Stimulated activated CD4-positive, alpha-beta T cell treated with anti-CD3 and anti-CD28 coated beads, Interleukin-15, amount 100 ng/mL, for 1 hour (primary cell): ENCODE results near the gene GPD2.
"Not testable (repeated sequence)": the region's sequence is repeated elsewhere in the genome, so short reads cannot be mapped to it uniquely, and the experiment has no call there.

Source experiments
- DNase-seq, 2 donors: peaks; one replicate each; pipeline ENCODE4 v3.0.0-alpha.2; 2020; ENCODE audit warnings: low read depth in 1 of 2, low spot score in 1 of 2

The GPD2 gene

DNA sequence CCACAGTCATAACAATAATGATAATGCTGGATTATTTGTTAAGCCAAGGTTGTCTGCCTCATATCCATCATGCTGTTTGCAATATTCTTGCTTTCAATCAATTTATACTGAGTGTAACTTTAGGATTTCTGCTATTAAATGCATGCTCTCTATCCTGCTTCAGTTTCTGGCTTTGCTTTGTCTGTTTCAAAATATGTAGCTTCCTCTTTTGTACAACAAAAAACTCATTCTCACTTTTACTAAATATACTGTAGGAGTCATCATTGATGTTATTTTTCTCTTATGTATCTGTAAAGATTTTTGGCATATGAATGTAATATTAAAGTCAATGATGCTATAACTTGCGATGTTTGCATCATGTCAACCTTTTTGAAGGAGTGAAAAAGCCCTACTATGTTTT, 149.3 kb downstream of the GPD2 start:
- no peak for DNase-seq

DNA sequence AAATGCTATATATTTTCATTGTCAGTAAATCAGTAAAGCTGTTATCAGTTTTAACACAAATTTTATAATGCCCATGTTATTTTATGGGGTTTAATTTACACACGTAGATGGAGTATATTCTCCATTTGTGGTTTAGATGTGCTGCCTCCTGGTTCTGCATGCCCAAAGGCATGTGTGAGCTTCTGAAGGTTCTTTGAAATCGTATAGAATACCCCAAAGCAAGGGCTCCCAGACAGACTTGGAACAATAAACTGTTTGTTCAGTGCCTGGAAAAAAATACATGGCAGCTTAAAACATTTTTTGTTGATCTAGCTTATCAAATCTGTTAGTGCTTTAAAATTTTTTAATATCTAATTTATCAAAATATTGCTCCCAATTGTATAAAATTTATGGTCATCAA, 150.4 kb downstream of the GPD2 start:
- DNase-seq = no peak

DNA sequence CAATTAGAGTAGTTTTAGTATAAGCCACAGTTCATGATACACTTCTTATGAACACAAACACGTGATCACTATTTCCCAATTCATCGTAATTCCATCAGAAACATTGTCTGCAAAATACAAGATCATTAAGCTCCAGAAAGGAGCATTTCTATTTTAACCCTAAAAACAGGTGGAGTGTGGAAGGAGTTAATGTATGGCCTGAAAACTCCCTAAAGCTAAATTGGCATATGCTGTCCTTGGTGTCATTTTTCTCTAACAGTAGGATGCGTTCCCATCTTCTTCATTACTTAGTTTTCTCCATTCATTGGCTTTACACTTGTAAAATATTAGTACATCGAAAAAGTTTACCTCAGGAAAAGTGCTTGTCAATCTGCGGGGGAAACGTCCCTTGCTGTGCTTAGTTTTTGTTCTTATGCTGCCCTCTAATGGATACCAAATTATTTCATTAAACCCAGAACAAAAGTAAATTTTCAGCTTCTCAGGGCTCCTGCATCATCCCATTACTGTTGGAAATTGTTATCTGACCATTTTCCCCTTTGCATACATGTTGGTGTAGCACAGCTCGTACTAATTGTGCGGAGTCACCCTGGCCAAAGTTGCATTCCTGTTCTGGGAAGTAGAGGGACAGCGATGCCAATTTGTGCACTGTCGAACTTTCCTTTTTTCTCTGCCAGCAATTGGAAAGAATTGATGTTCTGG, 153.4 kb downstream of the GPD2 start:
- no peak for DNase-seq

DNA sequence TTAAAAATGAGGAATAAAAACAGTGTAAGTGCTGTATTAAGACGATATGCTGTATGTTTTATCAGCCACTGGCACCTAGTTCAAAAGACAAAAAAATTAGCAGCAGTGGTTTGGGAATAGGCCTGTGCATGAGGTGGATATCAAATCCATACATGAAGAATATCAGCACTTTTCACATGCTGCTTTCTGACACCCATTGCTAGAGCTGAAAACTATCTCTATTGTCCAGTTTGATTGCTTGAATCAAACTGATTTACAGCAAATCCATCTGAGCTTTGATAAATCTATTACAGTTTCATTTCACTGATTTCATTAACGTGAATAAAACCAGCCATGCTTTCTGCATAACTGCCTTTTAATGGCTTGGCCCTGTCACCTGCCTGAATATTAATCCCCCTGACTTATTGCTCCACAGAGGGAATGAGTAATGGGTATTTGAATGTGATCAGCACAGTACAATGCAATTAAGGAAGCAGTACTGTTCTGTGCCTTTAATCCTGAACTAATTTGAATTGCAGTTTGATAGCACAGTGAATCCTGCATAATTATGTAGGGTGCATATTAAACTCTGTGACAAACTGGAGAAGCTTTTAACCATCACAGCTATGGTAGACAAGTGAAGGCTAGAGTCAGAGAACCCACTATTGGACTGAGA, 154.0 kb downstream of the GPD2 start:
- no peak for DNase-seq

DNA sequence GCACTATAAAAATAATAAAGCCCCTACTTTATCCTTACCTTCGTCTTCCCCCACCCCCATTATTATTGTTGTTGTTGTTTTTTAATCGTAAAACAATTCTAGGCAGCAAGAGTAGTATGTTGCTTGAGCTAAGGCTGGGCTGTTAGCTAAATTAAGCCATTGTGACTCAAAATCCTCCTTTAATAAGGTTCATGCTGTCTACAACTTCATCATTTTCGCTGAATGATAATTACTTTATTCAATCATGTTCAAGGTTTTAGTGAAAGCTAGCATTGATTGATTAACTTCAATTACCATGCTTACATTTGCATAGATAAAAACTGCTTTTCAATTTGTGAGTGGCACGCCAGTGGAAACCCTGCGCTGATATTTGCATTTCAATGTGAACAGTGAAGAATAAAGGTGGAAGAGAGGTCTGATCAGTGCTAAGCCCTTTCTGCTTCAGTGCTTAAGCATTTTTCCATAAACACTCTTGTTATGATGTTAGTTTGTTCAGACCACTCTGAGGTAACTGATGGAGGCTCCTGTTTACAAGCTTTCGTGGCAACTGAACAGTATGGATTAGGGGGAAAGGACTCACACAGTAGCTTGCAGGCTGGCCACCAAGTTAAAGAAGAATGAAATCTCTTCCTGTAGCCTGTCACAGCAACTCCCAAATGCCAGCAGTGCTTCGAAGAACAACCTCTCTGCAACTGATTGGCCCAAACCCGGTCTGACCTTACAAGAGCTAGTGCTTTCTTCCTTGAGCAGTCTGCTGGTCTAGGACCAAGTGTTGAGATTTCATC, 156.8 kb downstream of the GPD2 start:
- no peak for DNase-seq

DNA sequence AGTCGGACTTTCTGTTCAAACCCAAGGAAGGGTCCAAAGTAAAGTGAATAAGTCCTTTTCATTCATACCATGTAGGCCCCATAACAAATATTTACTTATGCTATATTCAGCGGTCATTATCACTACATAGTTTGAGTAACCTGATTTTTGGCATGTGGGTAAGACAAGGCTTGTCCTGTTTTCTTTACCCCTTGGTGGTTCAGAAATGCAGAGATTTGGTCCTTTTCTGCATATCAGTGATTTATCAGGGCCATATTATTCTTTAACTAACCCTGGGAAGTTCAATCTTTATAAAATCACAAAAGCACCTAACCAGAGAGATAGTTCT, 157.4 kb downstream of the GPD2 start:
- DNase-seq = no peak

DNA sequence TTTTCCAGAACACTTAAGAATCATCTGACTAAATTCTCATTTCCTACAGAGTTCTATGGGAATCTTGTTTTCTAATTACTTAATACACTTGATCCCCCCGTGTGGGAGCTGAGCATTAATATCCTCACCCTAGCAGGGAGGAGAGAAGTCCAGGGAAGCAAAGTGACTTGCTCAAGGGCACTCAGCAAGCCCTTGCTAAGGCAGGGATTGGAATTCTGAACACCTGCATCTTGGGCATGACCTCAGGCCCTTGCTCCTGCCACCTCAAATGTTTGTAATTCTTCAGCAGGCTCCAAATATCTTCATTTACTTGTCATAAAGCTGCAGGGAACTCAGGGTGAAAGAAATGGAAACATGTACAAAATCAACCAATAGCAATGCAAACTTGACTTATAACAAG, 162.4 kb downstream of the GPD2 start:
- no peak for DNase-seq

DNA sequence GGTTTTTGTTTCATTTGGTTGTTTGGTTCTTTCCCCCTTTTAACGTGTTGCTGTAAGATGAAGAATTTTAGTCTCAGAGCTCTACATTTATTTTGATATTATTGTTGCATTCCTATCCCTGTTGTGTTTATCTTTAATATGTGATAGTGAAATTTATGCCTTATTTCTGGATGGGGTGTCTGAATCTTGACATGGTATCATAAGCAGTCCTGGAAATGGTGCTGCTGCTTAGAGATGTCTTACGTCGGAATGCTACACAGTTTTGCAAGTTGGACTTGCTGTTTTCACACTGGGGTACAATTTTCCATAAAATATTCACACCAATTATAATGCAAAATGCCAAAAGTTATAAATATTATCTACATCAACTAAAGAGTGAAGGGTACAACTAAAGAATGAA, 164.0 kb downstream of the GPD2 start:
- no peak for DNase-seq

DNA sequence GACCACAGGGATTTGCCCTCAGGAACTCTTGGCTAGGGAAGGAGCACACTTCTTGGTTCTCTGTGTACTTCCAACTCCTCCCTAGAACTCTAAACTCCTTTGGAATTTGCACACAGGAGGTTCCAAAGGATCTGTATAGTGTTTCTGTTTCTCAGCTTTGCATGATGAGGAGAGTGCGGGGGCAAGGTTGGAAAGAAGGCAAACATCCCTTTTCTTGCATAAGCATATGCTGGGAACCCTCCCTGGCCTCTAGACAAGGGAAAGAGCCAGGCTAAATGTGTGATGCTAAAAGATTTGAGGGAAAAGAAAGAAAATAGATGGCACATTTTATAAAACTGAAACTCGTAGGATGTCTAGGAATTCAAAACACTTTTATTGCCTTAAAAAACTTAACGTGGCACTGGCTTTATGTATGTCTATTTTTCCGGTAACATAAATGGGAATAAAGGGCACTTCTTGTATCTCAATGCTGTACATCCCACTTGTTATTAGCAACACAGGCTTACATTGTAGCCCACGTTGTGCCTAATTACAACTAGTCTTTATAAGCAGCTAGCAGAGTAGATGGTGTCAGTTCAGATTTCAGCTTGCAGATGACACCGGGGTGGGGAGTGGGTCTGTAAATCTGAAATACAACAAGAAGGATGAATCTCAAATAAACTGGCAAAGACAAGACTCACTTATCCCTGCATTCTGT, 165.8 kb downstream of the GPD2 start:
- DNase-seq = no peak

DNA sequence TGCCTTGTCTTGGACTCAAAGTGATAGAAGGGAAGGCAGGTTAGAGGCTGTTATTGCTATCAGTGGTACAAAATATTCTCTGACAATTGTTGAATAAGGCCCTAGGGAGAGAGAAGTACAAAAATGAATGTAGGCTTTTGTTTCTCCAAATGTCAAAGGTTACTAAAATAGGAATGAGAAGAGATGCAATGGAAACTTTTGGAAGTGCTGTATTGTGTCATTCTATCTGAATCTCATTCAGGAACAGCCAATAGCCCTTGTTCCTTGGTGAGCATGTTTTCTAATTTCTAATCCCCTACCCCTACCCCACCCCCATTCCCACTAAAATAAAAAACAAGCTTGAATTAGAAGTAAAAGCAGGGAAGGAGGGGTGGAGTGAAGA, 166.4 kb downstream of the GPD2 start:
- no peak for DNase-seq

DNA sequence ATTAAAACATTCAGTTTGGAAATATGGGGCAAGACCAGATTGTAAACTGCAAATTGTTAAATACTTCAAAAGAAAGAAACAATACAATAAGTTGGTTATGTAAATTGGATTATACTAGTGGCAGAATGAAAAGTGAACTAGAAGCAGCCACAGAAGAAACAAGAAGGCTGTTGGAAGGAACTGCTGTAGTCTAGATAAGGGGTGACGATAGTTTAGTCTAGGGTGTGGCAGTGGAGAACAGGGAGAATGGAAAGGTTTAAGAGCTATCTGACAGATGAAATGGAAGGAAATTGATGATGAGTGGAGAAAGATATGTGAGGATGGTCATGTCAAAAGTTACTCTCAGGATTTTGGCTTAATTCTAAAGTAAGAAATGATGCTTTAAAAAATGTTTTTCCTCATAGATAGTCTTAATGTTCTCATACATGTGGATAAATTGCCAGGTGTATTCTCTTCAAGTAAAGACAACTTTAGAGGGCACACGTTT, 179.7 kb downstream of the GPD2 start:
- DNase-seq = no peak

DNA sequence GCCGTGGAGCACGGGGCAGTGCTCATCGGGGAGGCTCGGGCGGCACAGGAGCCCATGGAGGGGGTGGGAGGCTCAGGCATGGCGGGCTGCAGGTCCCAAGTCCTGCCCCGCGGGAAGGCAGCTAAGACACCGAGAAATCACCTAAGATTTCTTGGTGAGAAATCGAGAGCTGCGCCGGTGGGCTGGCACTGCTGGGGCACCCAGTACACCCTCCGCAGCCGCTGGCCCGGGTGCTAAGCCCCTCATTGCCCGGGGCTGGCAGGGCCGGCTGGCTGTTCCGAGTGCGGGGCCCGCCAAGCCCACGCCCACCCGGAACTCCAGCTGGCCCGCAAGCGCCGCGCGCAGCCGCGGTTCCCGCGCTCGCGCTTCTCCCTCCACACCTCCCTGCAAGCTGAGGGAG, 181.9 kb downstream of the GPD2 start:
- DNase-seq = not testable (repeated sequence)

DNA sequence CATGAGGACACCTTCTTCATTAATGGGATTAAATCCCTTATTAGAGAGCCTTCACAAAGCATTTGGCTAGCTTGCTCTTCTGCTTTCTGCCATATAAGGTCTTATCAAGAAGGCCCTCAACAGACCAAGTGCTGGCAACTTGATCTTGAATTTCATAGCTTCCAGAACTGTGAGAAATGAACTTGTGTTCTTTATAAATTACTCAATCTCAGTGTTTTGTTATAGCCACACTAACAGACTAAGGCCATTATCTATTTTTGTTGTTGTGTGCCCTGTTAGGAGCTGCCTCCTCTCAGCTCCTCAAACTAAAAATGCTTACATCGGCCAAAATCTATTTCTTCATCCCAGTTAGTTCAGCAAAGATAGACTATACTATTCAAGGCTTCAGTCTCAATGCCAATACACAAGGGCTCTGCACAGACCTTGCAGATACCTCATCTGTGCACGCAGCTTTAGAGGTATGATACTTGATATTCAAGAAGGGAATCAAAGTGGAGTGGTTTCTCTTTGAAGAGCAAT, 182.9 kb downstream of the GPD2 start:
- no peak for DNase-seq

DNA sequence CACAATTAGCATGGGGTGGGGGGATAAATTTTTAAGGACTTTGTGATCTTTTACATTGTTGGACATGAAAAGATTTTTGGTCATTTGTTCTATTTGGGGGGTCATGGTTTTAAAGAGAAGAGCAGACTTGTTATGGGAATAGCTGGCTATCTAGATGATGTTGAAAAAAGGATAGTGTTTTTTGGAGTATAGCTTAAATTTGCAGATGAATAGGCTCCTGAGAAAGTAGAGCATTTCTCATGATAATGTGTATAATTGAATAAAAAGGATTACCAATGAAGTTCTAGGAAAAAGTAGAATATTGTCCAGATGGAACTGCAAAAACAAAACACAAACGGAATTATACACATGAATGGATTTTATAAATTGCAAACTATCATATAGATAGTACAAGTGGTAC, 186.3 kb downstream of the GPD2 start:
- no peak for DNase-seq

DNA sequence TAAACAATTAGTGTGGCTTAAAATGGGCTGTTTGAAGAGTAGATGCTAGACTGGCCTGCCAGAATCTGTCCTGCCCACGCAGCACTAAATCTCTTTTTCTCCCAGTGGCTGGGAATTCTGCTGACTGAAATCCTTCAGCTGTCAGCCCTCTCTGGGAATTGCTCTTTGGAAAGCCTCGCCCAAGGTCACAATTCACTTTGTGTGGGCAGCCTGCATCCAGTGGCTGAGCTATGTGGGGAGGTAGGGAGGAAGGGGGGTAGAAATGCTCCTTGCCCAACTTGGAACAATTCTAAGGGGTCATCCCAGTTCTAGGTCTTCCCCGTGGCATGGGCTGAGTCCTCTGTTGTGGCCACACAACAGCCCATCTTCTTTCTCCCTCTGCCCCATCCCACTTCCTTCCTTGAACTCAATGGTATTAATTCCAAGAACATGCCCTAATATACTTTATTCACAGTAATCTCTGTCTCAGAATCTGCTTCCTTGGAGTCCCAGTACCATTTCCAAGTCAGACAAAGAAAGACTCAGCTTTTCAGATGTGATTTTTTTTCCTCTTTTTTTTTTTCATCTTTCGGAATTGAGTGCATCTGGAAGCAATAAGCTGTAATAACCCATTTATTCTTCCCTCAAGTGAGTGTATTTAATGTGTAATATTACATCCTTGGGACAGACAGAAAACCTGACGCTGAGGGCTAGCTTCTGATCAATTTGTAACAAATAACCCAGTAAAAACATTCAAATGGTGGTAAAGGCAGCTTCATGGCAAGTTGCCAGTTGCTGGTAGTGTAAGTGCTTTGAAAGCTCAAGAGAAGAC, 189.4 kb downstream of the GPD2 start:
- no peak for DNase-seq

DNA sequence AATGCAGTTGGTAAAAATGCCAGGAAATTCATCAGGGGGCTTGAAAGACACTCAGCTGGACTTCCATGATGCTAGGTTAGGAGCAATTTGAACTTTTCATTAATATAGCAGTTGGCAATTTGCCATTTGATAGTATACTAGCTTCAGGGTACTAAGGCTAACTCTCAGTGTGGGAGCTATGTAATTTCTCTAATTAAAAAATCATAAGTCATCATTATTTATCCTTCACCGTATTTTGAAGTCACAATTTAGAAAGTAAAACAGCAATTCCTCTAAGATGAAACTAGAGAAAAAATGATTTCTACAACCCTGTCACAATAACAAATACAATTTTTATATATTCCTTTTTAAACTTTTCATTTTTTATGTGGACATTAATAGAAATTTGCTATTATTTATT, 190.8 kb downstream of the GPD2 start:
- no peak for DNase-seq

DNA sequence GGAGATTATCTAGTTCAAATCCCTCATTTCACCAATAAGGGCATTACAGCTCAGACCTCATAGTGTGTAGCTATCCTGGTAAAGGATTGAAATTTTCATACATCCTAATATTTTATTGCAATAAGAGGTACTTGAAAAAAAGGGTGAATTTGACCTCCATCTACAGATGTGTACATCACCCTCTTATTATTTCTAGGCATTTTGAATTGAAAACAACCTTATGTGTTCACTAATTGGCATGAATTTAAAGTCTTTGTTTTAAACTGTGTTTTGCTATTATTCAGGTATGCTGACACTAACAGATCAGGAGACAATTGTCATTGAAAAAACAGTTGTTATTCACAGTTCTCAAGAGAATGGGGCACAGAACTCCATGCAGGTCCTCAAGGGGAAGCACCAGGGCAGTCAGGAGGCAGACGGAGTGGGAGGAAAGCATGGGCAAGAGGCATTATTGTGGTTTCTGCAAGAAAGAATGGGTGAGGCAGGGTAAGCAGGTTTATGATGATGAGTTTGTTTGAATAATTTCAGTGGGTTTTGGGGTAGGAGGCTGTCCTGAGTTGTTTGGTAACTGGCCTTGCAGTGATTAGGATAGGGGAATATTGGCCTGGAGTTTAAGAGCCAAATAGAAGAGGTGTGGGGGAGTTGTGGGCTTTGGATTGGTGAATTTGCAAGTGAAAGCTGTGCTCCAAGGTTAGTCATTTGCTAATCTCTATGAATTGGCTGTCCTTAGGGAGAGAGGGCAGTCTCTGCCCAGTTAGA, 194.6 kb downstream of the GPD2 start:
- DNase-seq = no peak

DNA sequence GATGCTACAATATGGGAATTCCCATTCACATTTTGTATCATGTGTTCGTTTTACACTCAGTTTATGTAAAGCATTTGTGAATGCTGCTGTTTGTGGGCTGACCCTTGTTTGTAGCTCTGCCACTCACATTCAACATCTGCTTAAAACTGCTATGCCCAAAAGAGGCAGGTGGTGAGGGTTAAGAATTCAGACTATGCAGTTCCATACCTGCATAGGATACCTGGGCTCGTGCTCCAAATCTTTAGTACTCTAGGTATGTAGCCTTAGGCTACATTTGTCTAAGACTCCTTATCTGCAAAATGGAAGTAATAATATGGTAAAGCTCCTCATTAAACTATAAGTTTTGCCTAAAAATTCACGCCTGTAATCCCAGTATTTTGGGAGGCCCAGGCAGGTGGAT, 199.5 kb downstream of the GPD2 start:
- no peak for DNase-seq
